Activated effector memory CD4-positive, alpha-beta T cell treated with Interleukin-2 at 50 U/mL for 16 hours (primary cell): ENCODE data around the gene TMEM150B.

ENCODE experiments used
- DNase-seq: peaks from one replicate; pipeline ENCODE4 v3.0.0-alpha.2; 2020

Gene TMEM150B

DNA sequence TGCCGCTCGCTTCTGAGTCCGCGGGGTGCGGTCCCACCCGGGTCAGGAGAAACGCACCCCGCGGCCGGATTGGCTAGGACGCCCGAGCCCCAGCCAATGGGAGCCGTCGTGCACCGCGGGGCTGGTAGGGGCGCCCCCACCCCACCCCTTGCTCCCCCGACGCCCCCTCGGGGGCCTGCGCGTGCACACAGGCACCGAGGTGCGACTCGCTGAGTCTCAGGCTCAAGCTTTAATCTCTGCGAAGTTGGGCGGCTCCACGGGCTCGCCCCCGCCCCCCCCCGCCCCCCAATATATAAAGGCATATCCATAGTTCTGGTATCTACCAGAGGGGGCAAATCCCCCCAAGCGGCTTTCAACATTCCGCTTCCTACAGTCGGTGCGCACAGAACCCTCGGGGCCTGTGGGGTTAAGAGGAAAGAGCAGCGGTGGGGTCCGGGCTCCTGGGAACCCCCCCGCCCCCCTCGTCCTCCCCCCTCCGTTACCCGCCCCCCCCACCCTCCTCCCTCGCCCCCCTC is 29.6 kb upstream of the TMEM150B start, which contains the start of gene COX6B2:
COX6B2 (minus strand) TSS at position 22 of the 515 bp plus-strand sequence. CDS start 198 bp downstream, outside the sequence.
- DNase-seq = no peak

DNA sequence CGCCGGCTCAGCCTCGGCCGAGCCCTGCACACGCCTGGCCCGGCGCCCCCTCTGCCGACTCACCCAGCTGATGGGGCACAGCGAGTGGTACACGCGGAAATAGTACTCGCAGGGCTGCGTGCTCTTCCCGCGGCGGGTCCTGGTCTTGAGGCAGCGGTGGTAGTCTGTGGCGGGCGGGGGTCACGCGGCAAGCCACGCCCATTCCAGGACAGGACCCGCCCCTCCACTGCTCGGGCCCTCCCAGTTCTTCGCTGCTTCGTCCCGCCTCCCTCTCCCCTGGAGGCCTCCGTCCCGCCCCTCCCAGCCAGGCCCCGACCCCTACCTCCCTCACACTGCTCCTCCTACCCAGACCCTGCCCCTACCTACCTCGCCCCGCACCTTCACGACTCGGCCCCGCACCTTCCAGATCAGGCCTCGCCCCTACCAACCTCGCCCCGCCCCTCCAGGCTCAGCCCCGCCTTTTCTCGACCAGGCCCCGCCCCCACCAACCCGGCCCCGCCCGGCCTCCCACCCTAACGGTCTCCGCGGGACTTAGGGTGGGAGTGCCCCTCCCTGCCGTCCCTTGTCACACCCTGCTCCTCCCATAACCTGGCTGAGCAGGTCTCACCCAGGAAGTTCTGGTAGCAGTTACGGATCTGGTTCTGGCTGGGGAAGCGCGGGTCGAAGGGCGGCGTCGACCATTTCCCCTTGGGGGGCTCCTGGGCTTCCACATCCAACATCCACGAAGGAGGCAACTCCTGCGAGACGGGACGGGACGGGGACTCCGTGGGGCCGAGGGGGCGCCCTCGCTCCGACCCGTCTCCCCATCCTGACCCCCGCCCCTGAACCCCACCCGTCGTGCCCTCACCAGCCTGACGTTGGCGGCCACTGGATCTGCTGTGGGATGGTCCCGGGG is 28.9 kb upstream of the TMEM150B start:
- DNase-seq = peak; percentile 57

DNA sequence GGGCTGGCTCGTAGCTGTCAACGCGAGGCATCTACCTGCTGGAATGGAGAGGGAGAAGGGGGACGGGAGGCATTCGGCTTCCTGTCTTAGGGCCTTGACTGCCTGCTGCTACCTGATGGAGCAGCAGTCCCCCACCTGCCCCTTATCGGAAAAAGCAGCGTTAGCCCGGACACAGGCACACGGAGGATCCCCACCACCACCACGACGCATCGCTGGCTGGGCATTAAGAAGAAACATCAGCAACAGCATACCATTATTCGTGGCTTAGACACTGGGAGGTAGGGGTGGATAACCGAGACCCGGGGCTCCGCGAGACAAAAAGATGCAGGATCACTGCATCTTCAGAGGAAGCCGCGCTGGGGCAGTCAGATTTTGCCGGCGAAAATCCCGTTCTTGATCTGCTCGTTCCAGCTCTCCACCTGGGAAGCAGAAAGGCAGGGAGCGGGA is 28.2 kb upstream of the TMEM150B start:
- DNase-seq = no peak

DNA sequence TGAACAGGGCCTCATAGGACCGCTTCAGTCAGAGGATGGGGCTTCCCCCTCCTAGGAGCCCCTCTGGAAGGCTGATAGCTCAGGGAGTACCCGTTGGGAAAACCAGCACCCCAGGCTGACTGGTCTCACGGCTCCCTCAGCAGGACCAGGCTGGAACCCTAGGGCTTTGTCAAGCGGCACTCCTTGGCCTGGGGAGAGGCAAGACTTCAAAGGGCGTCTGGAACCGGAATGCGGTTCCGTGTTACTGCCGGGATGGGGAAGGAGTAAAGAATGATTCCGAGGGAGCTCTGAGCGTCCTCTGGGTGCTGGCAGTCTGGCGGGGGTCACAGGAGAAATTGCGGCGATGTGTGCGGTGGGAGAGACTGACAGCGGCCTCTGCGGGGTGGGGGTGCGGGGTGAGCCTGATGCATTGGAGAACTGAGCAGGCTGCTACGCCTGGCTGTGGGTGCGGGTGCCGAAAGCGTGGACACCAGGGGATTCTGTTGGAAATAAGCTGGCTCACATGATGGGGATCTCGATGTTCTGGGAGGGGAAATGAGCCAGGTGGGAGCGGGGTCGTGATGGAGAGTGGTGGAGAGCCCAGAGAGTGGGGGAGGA is 27.5 kb upstream of the TMEM150B start:
- DNase-seq = no peak

DNA sequence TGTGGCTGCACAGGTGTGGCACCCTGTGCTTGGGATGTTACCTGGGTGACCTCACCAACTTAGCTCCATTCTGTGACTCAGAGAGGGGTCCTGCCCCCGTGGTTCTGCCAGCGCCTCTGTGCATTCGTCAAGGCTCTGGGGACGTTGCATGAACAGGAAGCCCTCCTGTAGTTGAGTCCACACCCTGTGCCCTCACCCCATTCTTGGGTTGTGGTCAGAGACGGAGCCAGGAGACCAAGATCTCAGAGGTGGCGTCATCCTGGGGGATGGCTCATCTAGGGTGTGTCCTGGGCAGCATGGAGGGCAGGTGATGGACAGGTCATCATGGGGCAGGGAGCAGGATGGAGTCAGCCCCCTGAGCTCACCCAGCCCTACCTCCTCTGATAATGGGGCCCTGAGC is 26.9 kb upstream of the TMEM150B start:
- no peak for DNase-seq

DNA sequence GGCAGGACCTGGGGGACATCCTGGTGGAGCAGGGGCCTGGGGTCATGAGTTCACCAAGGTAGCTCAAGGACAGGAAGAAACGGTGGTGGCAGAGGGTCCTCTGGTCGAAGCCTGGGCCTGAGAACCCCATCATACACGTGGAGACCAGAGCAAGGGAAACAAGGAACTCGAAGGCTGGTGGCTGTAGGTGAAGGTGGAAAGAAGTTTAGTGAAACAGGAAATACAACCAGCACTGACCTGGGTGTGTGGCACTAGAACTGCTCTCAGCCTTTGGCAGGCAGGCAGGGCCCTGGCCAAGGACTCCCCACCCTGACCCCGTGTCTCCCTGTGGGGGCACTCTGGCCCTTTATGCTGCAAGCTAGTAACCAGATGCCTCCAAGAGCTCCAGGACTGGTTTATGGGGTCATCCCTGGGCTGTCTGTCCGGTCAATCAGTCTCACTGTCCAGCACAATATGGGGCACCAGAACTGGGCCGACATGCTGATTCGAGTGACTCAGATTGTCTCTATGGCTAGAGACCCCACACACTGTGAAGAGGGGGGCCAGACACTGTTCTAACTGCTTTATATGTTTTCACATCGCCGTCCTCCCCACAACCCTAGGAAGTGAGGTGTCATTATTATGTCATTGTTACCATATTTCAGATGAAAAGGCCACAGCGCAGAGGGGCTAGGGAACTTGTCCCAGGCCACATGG is 25.6 kb upstream of the TMEM150B start:
- no peak for DNase-seq

DNA sequence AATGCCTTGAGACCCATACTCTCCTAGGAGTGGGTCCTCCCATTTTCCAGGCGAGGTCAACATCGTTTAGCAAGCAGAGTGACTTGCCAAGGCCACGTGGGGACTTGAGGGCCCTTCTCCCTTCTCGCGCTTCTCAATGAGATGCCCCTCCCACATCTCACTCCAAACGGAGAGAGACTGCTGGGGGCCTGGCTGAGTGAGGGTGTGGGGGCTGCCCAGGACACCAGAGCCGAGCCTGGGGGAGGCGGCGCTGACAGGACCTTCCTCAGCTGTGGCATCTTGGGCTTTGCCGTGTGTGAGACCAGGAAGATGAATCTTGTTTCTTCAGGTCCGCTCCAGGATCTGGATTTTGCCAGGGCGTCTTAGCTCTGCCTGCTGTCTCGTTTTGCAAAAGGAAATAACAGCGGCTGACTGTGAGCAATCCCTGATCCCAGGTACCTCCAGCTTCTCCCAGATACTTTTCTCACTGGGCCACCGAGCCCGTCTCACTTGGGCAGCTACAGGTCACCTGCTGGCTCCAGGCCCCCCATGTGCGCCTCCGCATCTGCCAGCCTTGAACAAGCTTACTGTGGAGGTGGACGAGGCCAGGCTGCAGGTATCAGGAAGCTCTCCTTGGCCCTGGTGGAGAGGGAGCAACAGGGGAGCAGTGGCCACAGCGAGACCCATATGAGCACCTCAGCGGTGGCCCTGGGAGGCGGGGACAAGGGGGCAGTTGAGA is 23.3 kb upstream of the TMEM150B start:
- no peak for DNase-seq

DNA sequence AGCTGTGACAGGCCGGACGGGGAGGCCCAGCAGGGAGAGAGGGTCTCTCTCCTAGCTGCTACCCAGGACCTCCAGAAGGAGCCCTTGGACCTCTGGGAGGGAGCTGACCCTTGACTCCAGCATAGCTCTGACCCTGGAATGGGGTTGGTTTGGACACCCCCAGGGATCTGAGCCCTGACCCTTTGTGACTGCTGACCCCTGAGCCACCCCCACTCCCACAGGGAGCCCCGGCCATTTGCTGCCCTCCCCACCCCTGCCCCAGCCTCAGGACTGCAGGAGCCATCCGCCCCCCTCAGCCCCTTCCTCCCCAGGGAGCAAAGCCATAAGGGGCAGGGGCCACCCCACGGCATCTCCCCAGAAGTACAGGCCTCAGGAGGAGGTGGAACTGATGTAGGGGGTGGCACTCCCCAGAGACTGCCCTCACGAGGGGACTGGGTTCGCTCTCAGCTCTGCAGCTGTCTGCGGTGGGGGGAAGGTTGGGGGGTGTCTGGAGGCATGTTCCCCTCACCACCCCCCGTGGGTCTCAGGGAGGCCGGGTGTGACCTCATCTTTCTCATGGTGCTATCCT is 22.4 kb upstream of the TMEM150B start:
- no peak for DNase-seq

DNA sequence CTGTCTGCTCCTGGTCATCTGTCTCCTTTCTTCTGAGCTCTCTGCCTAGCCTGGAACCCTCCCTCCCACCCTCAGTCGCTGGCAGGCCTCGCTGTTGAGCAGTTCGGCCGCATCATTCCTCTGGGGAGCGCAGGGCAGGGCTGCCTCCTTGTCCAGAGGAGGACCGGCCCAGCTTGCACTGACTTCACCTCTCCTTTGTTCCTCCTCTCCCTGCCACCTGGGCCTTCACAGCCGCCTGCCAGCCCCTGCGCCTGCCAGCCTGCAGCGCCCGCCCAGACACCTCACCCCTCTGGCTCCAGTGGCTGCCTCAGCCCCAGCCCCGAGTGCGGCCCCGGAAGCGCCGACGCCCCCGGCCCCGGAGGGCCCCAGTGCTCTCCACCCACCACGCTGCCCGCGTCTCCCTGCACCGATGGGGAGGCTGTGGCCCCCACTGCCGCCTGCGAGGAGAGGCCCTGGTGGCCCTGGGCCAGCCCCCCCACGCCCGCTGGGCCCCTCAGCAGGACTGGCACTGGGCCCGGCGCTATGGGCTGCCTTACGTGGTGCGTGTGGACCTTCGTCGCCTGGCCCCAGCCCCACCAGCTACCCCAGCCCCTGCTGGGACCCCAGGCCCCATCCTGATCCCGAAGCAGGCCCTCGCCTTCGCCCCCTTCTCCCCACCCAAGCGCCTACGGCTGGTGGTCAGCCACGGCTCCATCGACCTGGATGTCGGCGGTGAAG is 21.7 kb upstream of the TMEM150B start:
- DNase-seq = no peak

DNA sequence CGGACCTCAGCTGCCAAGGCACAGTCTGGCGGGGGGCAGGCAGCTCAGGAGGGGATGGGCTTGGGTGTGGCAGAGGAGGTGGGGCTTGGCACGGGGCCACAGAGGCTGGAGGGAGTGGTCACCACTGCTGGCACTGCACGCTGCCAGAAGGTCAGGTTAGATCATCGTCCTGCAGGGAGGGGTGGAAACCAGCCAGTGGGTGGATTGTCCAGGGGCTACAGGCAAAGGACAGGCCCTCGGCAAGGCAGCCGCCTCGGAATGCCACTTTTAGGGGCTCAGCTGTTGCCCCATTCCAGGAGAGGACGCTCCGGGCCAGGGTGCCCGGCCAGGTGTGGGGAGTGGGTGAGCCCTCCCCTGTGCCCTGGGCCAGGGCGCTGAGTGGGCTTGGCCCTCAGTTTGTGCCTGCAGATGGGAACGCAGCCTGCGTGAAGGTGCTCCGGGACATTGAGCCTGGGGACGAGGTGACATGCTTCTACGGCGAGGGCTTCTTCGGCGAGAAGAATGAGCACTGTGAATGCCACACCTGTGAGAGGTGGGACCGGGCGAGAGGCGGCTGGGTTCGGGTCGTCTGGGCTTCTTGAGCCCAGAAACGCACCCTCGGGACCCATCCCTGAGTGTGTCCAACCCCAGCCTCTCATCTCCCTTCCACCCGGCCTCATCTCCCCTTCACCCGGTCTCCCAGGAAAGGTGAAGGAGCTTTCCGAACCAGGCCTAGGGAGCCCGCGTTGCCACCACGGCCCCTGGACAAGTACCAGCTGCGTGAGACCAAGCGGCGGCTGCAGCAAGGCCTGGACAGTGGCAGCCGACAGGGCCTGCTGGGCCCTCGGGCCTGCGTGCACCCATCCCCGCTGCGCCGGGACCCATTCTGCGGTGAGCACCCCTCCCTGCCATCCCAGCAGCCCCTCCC is 20.9 kb upstream of the TMEM150B start:
- DNase-seq = no peak

DNA sequence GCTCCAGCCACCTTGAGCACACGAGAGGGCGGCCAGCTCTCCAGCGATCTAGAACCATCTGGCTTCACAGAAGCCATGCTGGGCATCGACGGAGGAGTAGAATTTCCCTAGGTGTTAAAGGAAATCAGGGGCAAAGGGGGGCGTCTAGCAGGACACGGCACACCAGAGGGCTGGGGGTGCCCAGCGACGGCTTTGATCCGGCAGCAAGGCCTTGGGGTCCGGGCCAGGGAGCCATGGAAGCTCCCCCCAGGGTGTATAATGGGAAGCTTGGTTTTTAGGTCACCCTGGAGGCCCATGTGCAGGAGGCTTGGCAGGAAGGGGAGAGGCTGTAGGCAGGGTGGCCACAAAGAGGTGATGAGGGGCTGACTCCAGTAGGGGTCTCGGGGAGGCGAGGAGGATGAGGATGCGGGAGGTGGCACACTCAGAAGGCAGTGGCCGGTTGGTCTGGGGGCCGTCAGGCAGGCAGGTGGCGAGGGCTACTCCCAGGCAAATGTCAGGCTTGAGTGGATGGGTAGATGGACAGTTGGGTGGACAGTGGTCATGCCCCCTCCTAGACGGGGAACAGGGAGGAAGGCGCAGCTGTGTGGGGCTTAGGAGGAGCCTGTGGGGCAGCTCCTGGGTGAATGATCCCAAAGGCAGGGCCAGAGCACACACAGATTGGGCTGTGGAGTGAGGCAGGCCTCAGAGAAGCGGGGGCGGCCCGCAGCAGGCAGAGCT is 20.1 kb upstream of the TMEM150B start:
- no peak for DNase-seq

DNA sequence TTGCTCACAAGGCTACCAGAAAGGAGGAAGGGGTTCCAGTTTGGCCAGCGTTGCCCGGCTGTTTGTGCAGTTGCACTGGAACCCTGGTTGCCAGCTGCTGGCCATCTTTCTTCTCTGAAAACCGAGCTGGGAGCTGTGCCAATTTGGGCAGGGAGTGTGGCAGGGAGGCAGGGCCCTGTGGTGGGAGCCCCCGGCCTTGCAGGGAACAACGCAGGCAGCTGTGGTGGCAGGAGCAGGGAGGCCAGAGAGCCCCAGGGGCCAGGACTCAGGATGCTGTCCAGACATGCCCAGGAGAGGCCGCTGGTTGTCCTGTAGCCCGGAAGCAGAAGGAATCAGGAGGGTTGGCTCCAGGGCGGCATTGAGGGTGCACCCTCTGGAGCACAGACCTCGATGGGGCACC is 19.3 kb upstream of the TMEM150B start:
- no peak for DNase-seq

DNA sequence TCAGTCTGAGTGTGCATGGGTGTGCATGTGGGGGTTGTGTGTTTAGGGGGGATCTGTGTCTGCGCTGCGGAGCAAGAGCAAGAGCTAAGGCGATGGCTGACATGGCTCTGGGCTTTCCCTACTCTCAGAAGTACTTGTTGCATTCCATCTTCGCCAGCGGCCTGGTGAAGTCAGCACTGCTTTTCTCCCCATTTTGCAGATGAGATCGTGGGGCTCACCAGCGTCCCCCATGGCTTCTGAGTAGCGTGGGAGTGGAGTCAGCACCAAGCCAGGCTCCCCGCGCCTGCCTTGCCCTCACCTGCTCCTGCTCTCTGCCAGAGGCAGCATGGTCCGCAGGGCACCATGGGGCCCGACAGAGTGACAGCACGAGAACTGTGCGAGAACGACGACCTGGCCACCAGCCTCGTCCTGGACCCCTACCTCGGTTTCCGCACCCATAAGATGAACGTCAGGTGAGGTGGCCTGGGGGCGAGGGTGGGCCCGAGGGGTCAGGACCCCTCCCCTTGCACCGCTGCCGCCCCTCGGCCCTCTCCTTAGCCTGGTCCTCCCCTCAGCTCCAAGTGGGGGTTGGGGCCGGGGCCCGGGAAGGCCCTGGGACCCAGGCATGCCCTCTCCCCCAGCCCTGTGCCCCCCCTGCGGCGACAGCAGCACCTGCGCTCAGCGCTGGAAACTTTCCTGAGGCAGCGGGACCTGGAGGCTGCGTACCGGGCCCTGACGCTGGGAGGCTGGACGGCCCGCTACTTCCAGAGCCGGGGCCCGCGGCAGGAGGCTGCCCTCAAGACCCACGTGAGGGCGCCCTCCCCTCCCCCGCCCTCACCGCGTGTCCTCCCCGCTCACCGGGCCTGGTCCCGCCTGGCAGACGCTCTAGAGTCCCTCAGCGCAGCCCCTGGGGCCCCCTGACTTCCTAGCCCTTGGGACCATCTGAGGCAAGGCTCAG is 16.7 kb upstream of the TMEM150B start:
- DNase-seq = no peak

DNA sequence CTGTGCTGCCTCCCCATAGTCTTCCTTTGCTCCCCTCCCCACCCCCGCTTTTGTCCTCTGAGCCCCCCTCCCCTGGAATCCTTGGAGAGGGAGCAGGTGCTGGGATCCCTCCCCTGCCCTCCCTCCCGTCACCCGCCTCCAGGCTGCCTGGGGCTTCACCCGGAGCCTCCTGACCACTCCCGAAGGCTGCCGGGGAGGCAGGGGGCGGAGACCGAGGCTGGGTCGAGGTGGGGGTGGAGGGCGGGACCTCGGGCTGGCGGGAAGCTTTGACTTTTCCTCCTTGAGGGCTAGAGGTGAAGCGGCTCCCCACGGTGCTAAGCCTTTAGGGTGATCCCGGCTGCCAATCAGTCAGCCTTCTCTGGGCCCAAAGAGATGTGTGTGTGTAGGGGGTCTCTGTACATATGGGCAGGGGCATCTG is 16.0 kb upstream of the TMEM150B start:
- peak; percentile 15 for DNase-seq

DNA sequence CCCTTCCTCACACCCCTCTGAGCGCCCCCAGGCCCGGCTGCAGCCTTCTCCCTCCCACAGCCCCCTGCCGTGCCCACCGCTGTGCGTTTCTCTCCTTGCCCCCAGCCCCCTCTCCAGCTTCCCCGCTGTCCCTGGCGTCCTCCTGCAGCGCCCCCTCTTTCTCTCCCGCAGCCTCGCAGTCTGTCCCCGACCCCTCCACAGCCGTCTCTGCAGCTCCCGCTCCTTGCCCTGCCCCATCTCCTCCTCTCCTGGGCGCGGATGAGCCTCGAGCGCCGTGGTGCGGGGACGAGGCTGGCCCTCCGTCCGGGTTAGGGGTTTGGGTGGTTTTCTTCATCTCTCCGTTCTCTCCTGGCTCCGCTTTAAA is 15.6 kb upstream of the TMEM150B start:
- DNase-seq = no peak

DNA sequence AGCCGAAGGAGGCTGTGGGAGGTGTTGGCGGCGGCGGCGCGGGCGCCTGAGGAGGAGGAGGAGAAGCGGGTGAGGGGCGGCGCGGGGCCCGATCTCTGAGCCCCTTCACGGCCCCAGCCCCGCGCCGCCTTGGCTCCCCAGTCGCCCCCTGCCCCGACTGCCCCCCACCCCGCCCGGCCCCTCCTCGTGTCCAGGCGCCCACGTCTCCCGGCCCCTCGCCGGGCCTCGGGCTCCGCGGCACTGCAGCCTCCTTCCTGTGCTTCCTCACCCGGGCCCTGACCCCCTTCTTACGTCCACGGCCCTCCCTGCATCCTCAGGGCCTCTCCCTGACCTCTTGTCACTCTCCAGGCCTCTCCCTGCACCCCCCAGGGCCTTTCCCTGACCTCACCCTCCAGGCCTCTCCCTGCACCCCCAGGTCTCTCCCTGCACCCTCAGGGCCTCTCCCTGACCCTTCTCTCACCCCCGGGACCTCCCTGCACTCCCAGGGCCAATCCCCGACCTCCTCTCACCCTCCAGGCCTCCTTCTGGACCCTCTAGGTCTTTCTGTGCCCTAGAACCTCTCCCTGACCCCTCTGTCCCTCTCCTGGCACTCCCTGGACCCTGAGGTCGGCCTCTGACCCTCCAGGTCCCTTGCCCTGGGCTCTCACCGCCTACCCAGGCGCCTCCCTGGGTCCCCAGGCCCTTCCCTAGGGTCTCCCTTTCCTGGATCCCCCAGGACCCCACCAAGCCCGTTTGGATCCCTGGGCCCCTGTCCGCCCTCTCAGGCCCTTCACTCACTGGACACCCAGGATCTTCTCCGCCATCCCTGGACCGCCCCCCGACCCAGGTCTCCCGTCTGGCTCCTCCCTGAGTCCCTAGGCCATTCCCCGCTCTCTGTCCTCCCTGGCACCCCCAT is 15.0 kb upstream of the TMEM150B start:
- no peak for DNase-seq

DNA sequence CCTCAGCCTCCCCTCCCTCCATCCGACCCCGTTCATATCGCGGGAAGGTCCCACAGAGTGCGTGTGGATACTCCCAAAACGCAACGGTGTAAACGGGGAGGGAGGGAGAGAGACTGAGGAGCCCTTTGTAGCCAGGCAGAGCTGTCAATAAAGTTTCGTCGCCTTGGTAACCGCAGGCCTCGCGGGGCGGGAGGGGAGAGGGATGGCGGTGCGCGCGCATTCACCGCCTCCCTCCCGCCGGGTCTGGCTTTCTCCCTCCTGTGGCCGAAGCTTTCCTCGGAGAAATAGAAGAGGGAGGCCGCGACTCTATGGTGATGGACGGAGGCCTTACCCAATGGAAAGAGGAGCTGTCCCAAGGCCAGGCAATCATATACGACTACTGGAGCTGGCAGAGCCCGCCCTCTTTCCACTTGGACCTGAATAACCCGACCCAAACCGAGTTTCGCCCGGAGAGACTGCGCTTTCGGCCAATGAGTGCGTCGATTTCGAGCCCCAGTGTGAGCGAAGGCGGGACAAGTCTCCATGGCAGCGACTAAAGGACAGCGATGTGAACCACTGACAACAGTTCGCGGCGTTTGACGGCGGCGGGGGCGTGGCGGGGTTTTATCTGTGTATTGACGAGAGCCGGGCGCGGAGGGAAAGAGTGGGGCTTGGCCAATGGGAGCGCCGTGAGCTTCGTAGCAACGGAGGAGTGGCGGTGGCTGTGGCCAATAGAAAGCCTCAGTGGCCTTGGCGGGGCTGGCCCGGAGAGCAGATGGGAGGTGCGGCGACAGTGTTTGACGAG is 14.2 kb upstream of the TMEM150B start, which contains the start of gene KMT5C:
KMT5C (plus strand) TSS at position 772 of the 784 bp plus-strand sequence. CDS start 2,061 bp downstream, outside the sequence.
- DNase-seq = peak; percentile 100
